ENCODE data around the gene PRRT2. TPM values are rescaled to one million over a fixed set of nuclear protein-coding genes. Genes with fewer than 3 reads are reported as not detected.
"Not testable (repeated sequence)": the region's sequence is repeated elsewhere in the genome, so short reads cannot be mapped to it uniquely, and the experiment has no call there.

The PRRT2 gene
- total RNA-seq, 4 donors from 2014 or later = 1.4 to 6.0 (median 1.9) TPM; not detected in 1

DNA sequence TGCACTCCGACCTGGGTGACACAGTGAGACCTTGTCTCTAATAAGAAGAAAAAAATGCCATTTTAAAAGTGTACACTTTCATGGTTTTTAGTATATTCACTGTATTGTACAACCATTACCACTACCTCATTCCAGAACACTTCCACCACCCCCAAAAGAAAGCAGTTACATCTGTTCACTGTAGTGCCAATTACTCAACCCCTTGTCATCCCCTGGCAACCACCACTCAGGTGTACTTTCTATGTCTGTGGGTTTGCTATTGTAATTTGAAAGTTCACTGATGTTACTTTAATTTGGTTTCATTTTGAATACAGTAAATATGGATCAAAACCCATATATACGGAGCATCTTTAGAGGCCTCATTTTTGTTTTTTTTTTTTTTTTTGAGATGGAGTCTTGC, 27.8 kb upstream of the PRRT2 start:
- TF ChIP-seq, protein P1, sequence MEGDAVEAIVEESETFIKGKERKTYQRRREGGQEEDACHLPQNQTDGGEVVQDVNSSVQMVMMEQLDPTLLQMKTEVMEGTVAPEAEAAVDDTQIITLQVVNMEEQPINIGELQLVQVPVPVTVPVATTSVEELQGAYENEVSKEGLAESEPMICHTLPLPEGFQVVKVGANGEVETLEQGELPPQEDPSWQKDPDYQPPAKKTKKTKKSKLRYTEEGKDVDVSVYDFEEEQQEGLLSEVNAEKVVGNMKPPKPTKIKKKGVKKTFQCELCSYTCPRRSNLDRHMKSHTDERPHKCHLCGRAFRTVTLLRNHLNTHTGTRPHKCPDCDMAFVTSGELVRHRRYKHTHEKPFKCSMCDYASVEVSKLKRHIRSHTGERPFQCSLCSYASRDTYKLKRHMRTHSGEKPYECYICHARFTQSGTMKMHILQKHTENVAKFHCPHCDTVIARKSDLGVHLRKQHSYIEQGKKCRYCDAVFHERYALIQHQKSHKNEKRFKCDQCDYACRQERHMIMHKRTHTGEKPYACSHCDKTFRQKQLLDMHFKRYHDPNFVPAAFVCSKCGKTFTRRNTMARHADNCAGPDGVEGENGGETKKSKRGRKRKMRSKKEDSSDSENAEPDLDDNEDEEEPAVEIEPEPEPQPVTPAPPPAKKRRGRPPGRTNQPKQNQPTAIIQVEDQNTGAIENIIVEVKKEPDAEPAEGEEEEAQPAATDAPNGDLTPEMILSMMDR (IDR thresholded peaks at IDR 0.05) = no peak
- no peak for DNase-seq
- Histone ChIP-seq H3K9me3 (no peaks in the 10 kb centered on the region), H3K27ac (no peak overlapping the region), H3K4me3 (no peak overlapping the region), H3K4me1 (peaks cover 0 to 3% (median 2%) of the 10 kb centered on the region in 4 donors), H3K27me3 (no peaks in the 10 kb centered on the region), H3K36me3 (no peaks in the 10 kb centered on the region)
- in situ Hi-C loops (cut with MboI; ENCODE audit: low pct_ligation_motif_present in 1 of 4, low pct_unique_long_range_greater_than_20kb in 1 of 4, low sequenced_read_pairs in 3 of 4) (no loop called here), intact Hi-C loops (cut with DNase I; ENCODE audit: low total_unique reads) (no loop called here)
- WGBS, 2 donors (ENCODE audit: low coverage in 1 of 2) = 84 to 89% methylated on average over 2 of the region's 2 CpGs

DNA sequence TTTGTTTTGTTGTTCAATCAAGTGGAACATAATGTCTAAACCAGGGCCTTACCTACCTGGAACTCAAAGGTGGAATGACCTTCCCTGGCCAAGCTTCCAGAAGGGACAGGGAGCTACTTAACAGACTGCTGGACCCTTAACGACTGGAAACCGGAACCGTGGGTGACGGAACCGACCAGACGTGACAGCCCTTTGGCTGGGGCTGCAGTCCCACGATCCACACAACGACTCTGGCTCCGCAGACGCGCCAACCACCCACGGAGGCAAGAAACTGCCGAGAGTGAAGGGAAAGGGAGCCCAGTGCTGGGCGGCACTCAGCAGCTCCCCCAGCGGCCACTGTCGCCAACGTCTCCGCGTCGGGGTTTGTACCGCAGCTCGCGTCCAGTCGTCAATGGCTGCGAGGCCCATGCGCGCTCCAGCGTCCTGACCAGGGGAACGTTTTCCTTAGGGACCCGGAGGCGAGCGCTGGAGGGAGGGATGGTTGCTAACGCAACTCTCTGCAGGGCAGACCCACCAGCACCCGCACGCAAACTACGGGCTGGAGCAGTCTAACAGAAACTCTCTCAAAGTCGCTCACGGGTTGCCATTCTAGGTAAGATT, 27.0 kb upstream of the PRRT2 start:
- in situ Hi-C loops (cut with MboI; ENCODE audit: low pct_ligation_motif_present in 1 of 4, low pct_unique_long_range_greater_than_20kb in 1 of 4, low sequenced_read_pairs in 3 of 4) (no loop called here), intact Hi-C loops (cut with DNase I; ENCODE audit: low total_unique reads) (no loop called here)
- 60% methylated on average over 37 of the region's 38 CpGs; no CpG with 5 or more reads in 1 of the 2 donors for WGBS, 2 donors (ENCODE audit: low coverage in 1 of 2)
- H3K27ac ChIP-seq = no peak overlapping the region
- H3K4me1 ChIP-seq = peaks cover 5 to 10% (median 7%) of the 10 kb centered on the region in 4 donors
- no peaks in the 10 kb centered on the region for H3K9me3 ChIP-seq
- TF ChIP-seq, protein P1 (IDR thresholded peaks at IDR 0.05) = peak; percentile 42 to 75 (median 61)
- TF ChIP-seq POLR2A (IDR thresholded peaks at IDR 0.05) (no peak), EP300 (IDR thresholded peaks at IDR 0.05; ENCODE audit: low read depth) (no peak), POLR2AphosphoS5 (IDR thresholded peaks at IDR 0.05) (no peak)
- H3K27me3 ChIP-seq = no peaks in the 10 kb centered on the region
- no peaks in the 10 kb centered on the region for H3K36me3 ChIP-seq
- H3K4me3 ChIP-seq = peak overlapping the region in 1 of 4 donors; percentile 21
- peak; percentile 69 for DNase-seq

DNA sequence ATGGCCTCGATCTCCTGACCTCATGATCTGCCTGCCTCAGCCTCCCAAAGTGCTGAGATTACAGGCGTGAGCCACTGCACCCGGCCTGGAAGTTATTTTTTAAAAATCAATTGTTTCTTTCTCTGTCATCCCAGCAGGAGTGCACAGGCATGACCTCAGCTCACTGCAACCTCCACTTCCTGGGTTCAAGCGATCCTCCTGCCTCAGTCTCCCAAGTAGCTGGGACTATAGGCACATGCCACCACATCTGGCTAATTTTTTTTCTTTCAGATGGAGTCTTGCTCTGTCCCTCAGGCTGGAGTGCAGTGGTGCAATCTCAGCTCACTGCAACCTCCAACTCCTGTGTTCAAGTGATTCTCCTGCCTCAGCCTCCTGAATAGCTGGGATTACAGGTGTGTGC, 24.8 kb upstream of the PRRT2 start:
- H3K4me3 ChIP-seq; H3K36me3 ChIP-seq; H3K27ac ChIP-seq; intact Hi-C loops (cut with DNase I; ENCODE audit: low total_unique reads); in situ Hi-C loops (cut with MboI; ENCODE audit: low pct_ligation_motif_present in 1 of 4, low pct_unique_long_range_greater_than_20kb in 1 of 4, low sequenced_read_pairs in 3 of 4); H3K27me3 ChIP-seq; H3K9me3 ChIP-seq; DNase-seq: not testable (repeated sequence)
- peaks cover 11 to 23% (median 19%) of the 10 kb centered on the region in 4 donors for H3K4me1 ChIP-seq
- WGBS, 2 donors (ENCODE audit: low coverage in 1 of 2) = 82 to 100% methylated on average over 1 to 4 of the region's 4 CpGs

DNA sequence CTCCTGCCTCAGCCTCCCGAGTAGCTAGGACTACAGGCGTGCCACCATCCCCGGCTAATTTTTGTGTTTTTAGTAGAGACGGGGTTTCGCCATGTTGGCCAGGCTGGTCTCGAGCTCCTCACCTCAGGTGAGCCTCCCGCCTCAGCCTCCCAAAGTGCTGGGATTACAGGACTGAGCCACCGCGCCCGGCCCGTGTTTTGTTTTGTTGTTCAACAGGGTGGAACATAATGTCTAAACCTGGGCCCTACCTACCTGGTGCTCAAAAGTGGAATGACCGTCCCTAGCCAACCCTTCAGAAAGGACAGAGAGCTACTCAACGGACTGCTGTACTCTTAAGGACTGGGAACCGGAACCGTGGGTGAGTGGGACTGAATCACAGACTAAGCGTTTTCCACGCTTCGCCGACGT, 22.2 kb upstream of the PRRT2 start:
- in situ Hi-C loops (cut with MboI; ENCODE audit: low pct_ligation_motif_present in 1 of 4, low pct_unique_long_range_greater_than_20kb in 1 of 4, low sequenced_read_pairs in 3 of 4) = no loop called here
- 71 to 98% methylated on average over 11 to 20 of the region's 20 CpGs for WGBS, 2 donors (ENCODE audit: low coverage in 1 of 2)
- intact Hi-C loops (cut with DNase I; ENCODE audit: low total_unique reads) = loop anchor here (1.0 kb wide), 1 partner anchor 27 kb away; the partner anchor contains the start of gene PAGR1

More for the DNA sequence above, 22.2 kb upstream of the PRRT2 start:
- no peaks in the 10 kb centered on the region for H3K27me3 ChIP-seq
- DNase-seq = peak; percentile 15
- TF ChIP-seq POLR2A (IDR thresholded peaks at IDR 0.05) = no peak
- no peak for TF ChIP-seq EP300 (IDR thresholded peaks at IDR 0.05; ENCODE audit: low read depth)
- TF ChIP-seq POLR2AphosphoS5 (IDR thresholded peaks at IDR 0.05) = no peak
- TF ChIP-seq, protein P1 (IDR thresholded peaks at IDR 0.05) = no peak
- peak overlapping the region; percentile 90 to 95 (median 92) for H3K27ac ChIP-seq
- no peaks in the 10 kb centered on the region for H3K36me3 ChIP-seq
- H3K4me1 ChIP-seq = peaks cover 11 to 29% (median 21%) of the 10 kb centered on the region in 4 donors
- no peaks in the 10 kb centered on the region for H3K9me3 ChIP-seq
- H3K4me3 ChIP-seq = peak overlapping the region; percentile 33 to 92 (median 54)

Measured in transverse colon (tissue), 4 donors.